Neutrophil (primary cell): ENCODE measurements around the gene RNF111.

Experiments
- H3K27ac ChIP-seq: fragments of 200-600 bp; sonication (generic); 2 replicates; pipeline ENCODE4 v1.5.1; 2016; ENCODE audit warnings: mild to moderate bottlenecking, moderate library complexity
- H3K27me3 ChIP-seq: fragments of 200-600 bp; sonication (generic); 2 replicates; pipeline ENCODE4 v1.6.0; 2016; ENCODE audit warnings: mild to moderate bottlenecking
- H3K36me3 ChIP-seq: fragments of 200-600 bp; sonication (generic); 2 replicates; pipeline ENCODE4 v1.5.1; 2017
- H3K4me1 ChIP-seq, 2 experiments: fragments of 200-600 bp in 1 of 2; sonication (generic) in 1 of 2; 1 replicate in 1 of 2; 2 replicates in 1 of 2; pipeline versions ENCODE4 v1.5.1 to v1.6.1; 2013 to 2016; ENCODE audit warnings: low read depth in 1 of 2, low read length in 1 of 2, mild to moderate bottlenecking in 1 of 2, moderate library complexity in 1 of 2; ENCODE audit not compliant: control insufficient read depth in 1 of 2, insufficient read depth in 1 of 2
- H3K4me3 ChIP-seq, 2 experiments: fragments of 200-600 bp in 1 of 2; sonication (generic) in 1 of 2; 1 replicate in 1 of 2; 2 replicates in 1 of 2; pipeline ENCODE4 v1.5.1; 2013 to 2016; ENCODE audit warnings: low read depth in 1 of 2, low read length in 1 of 2, mild to moderate bottlenecking in 1 of 2, moderate library complexity in 1 of 2
- H3K9me3 ChIP-seq: fragments of 200-600 bp; sonication (generic); 2 replicates; pipeline ENCODE4 v1.5.1; 2016
- TF ChIP-seq, protein P1 (sequence below): fragments of 200-600 bp; sonication (generic); IDR thresholded peaks from 2 replicates; pipeline ENCODE4 v1.5.1; 2016; ENCODE audit warnings: antibody characterized with exemption

RNF111 gene

GRCh38 chr15:59022188-59022587, 34.7 kb downstream of the RNF111 start:
- H3K9me3 ChIP-seq: no peaks in the 10 kb centered on the region
- peaks cover 11% of the 10 kb centered on the region for H3K36me3 ChIP-seq
- TF ChIP-seq, protein P1, sequence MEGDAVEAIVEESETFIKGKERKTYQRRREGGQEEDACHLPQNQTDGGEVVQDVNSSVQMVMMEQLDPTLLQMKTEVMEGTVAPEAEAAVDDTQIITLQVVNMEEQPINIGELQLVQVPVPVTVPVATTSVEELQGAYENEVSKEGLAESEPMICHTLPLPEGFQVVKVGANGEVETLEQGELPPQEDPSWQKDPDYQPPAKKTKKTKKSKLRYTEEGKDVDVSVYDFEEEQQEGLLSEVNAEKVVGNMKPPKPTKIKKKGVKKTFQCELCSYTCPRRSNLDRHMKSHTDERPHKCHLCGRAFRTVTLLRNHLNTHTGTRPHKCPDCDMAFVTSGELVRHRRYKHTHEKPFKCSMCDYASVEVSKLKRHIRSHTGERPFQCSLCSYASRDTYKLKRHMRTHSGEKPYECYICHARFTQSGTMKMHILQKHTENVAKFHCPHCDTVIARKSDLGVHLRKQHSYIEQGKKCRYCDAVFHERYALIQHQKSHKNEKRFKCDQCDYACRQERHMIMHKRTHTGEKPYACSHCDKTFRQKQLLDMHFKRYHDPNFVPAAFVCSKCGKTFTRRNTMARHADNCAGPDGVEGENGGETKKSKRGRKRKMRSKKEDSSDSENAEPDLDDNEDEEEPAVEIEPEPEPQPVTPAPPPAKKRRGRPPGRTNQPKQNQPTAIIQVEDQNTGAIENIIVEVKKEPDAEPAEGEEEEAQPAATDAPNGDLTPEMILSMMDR: no peak
- H3K27me3 ChIP-seq: no peaks in the 10 kb centered on the region
- H3K4me1 ChIP-seq: no peaks in the 10 kb centered on the region
- H3K27ac ChIP-seq: no peak overlapping the region
- no peak overlapping the region for H3K4me3 ChIP-seq

DNA sequence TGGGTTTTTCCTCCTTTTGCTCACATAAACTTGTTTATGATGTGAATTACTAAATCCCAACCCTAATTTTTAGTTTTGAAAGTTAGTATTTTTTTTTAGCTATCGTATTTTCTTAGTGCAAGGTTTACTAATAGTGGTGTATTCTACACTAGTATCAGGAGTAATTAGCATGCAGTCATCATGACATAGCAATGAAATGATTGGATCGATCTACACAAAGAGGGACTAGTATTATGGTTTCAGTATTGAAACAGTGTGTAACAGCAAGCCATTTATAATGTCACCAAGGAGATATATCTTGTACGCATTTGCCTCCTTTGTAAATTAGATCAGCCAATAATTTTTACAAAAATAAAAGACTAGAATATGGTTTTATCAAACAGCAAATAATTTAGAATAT, 38.7 kb downstream of the RNF111 start:
- H3K4me1 ChIP-seq: no peaks in the 10 kb centered on the region
- TF ChIP-seq, protein P1: no peak
- peaks cover 17% of the 10 kb centered on the region for H3K36me3 ChIP-seq
- no peak overlapping the region for H3K4me3 ChIP-seq
- H3K27ac ChIP-seq: no peak overlapping the region
- H3K27me3 ChIP-seq: no peaks in the 10 kb centered on the region
- no peaks in the 10 kb centered on the region for H3K9me3 ChIP-seq

DNA sequence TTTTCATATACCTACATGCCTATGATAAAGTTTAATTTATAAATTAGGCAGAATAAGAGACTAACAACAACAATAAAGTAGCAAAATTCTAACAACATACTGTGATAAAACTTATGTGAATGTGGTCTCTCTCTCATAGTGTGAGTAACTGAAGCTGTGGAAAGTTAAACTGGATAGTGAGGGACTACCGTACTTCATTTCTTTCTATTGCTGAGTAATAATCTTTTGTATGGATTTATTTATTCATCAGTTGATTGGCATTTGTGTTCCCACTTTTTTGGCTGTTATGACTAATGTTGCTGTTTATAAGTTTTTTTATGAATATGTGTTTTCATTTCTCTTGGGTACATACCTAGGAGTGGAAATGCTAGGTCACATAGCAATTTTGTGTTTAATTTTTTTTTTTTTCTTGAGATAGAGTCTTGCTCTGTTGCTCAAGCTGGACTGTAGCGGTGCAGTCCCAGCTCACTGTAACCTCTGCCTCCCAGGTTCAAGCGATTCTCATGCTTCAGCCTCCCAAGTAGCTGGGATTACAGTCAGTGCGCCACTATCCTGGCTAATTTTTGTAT, 41.0 kb downstream of the RNF111 start:
- no peak overlapping the region for H3K4me3 ChIP-seq
- H3K9me3 ChIP-seq: no peaks in the 10 kb centered on the region
- H3K27ac ChIP-seq: no peak overlapping the region
- H3K27me3 ChIP-seq: no peaks in the 10 kb centered on the region
- TF ChIP-seq, protein P1: no peak
- H3K4me1 ChIP-seq: peaks cover 3 to 8% of the 10 kb centered on the region in 2 experiments
- peaks cover 30% of the 10 kb centered on the region for H3K36me3 ChIP-seq

DNA sequence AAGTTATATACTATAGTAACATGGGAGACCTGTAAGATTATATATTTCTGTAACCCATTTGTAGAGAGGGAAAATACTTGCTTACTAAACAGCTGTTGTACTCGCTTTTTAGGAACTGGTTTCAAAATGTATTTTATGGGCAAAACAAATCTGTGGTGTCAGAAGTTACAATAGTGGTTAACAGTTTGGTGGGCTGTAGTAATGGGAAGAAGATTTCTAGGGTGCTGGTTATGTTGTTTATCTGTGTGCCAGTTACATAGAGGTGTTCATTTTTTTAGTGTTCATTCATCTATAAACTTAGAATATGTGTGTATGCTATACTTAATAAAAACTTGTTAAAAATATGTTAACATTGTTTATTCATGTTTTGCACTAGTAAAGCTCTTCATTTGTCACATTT, 42.1 kb downstream of the RNF111 start:
- TF ChIP-seq, protein P1: no peak
- no peaks in the 10 kb centered on the region for H3K9me3 ChIP-seq
- H3K4me3 ChIP-seq: no peak overlapping the region
- peaks cover 36% of the 10 kb centered on the region for H3K36me3 ChIP-seq
- H3K27ac ChIP-seq: no peak overlapping the region
- H3K27me3 ChIP-seq: no peaks in the 10 kb centered on the region
- peaks cover 5 to 8% of the 10 kb centered on the region in 2 experiments for H3K4me1 ChIP-seq

- H3K36me3 ChIP-seq: peaks cover 47% of the 10 kb centered on the region
- H3K4me1 ChIP-seq: peaks cover 8 to 10% of the 10 kb centered on the region in 2 experiments
- no peaks in the 10 kb centered on the region for H3K9me3 ChIP-seq
- no peaks in the 10 kb centered on the region for H3K27me3 ChIP-seq
- peak overlapping the region; percentile 2 for H3K27ac ChIP-seq
- TF ChIP-seq, protein P1: no peak
- no peak overlapping the region for H3K4me3 ChIP-seq
Measured at GRCh38 chr15:59035201-59035600, 47.7 kb downstream of the RNF111 start.

GRCh38 chr15:59039225-59039624, 51.8 kb downstream of the RNF111 start:
- H3K27ac ChIP-seq: no peak overlapping the region
- no peaks in the 10 kb centered on the region for H3K9me3 ChIP-seq
- no peaks in the 10 kb centered on the region for H3K27me3 ChIP-seq
- H3K4me3 ChIP-seq: no peak overlapping the region
- H3K36me3 ChIP-seq: peaks cover 25% of the 10 kb centered on the region
- peaks cover 0 to 5% of the 10 kb centered on the region in 2 experiments for H3K4me1 ChIP-seq
- TF ChIP-seq, protein P1: no peak
